HEK293 (cell line): Measurements from ENCODE around the gene TGFB1I1.

ENCODE experiments used
- CTCF ChIP-seq: fragments of 450-650 bp; formaldehyde crosslinking; IDR thresholded peaks from 2 replicates; pipeline ENCODE4 v1.5.1; 2016; ENCODE audit warnings: missing biosample characterization, missing genetic modification characterization
- GFI1B ChIP-seq: fragments of 450-650 bp; formaldehyde crosslinking; IDR thresholded peaks from 2 replicates; pipeline ENCODE4 v1.5.1; 2016; ENCODE audit warnings: missing biosample characterization, missing genetic modification characterization
- GLIS2 ChIP-seq: fragments of 450-650 bp; formaldehyde crosslinking; IDR thresholded peaks from 2 replicates; pipeline ENCODE4 v1.5.1; 2016; ENCODE audit warnings: missing biosample characterization, missing genetic modification characterization
- KLF1 ChIP-seq: fragments of 450-650 bp; formaldehyde crosslinking; IDR thresholded peaks from 2 replicates; pipeline ENCODE4 v1.5.1; 2016; ENCODE audit warnings: missing biosample characterization, missing genetic modification characterization
- OVOL3 ChIP-seq: fragments of 450-650 bp; formaldehyde crosslinking; IDR thresholded peaks from 2 replicates; pipeline ENCODE4 v1.5.1; 2016; ENCODE audit warnings: missing biosample characterization, missing genetic modification characterization
- PATZ1 ChIP-seq: fragments of 450-650 bp; formaldehyde crosslinking; IDR thresholded peaks from 2 replicates; pipeline ENCODE4 v1.5.1; 2016; ENCODE audit warnings: missing biosample characterization, missing genetic modification characterization
- PBX3 ChIP-seq: sonication (generic); formaldehyde crosslinking; IDR thresholded peaks from 2 replicates; pipeline ENCODE4 v1.8.1; 2022; ENCODE audit warnings: mild to moderate bottlenecking, moderate library complexity, missing genetic modification reagents
- PRDM10 ChIP-seq: fragments of 450-650 bp; formaldehyde crosslinking; IDR thresholded peaks from 2 replicates; pipeline ENCODE4 v1.5.1; 2016; ENCODE audit warnings: missing biosample characterization, missing genetic modification characterization
- SP2 ChIP-seq: fragments of 450-650 bp; formaldehyde crosslinking; IDR thresholded peaks from 2 replicates; pipeline ENCODE4 v1.5.1; 2016; ENCODE audit warnings: missing biosample characterization, missing genetic modification characterization
- SP7 ChIP-seq: fragments of 450-650 bp; formaldehyde crosslinking; IDR thresholded peaks from 2 replicates; pipeline ENCODE4 v1.5.1; 2016; ENCODE audit warnings: missing biosample characterization, missing genetic modification characterization
- ZBTB21 ChIP-seq: fragments of 450-650 bp; formaldehyde crosslinking; IDR thresholded peaks from 2 replicates; pipeline ENCODE4 v1.5.1; 2017; ENCODE audit warnings: missing biosample characterization, missing genetic modification characterization
- ZNF138 ChIP-seq: fragments of 450-650 bp; formaldehyde crosslinking; IDR thresholded peaks from 2 replicates; pipeline ENCODE4 v1.5.1; 2016; ENCODE audit warnings: missing biosample characterization, missing genetic modification characterization, borderline replicate concordance
- ZNF184 ChIP-seq: fragments of 450-650 bp; IDR thresholded peaks from 2 replicates; pipeline ENCODE4 v1.5.1; 2018; ENCODE audit warnings: missing biosample characterization, mild to moderate bottlenecking, missing genetic modification characterization
- ZNF202 ChIP-seq: fragments of 450-650 bp; formaldehyde crosslinking; IDR thresholded peaks from 2 replicates; pipeline ENCODE4 v1.5.1; 2016; ENCODE audit warnings: missing biosample characterization, missing genetic modification characterization, borderline replicate concordance
- ZNF248 ChIP-seq: fragments of 450-650 bp; formaldehyde crosslinking; IDR thresholded peaks from 2 replicates; pipeline ENCODE4 v1.5.1; 2017; ENCODE audit warnings: missing biosample characterization, missing genetic modification characterization
- ZNF391 ChIP-seq: fragments of 450-650 bp; formaldehyde crosslinking; IDR thresholded peaks from 2 replicates; pipeline ENCODE4 v1.5.1; 2016; ENCODE audit warnings: low read depth, missing biosample characterization, missing genetic modification characterization, borderline replicate concordance
- ZNF529 ChIP-seq: fragments of 450-650 bp; formaldehyde crosslinking; IDR thresholded peaks from 2 replicates; pipeline ENCODE4 v1.5.1; 2017; ENCODE audit warnings: missing genetic modification characterization, missing biosample characterization; ENCODE audit not compliant: insufficient replicate concordance
- ZNF549 ChIP-seq: fragments of 450-650 bp; IDR thresholded peaks from 2 replicates; pipeline ENCODE4 v1.5.1; 2018; ENCODE audit warnings: missing biosample characterization, missing genetic modification characterization, mild to moderate bottlenecking, inconsistent platforms, moderate library complexity
- ZNF600 ChIP-seq: fragments of 450-650 bp; formaldehyde crosslinking; IDR thresholded peaks from 2 replicates; pipeline ENCODE4 v1.5.1; 2016; ENCODE audit warnings: missing biosample characterization, missing genetic modification characterization
- ZNF768 ChIP-seq: fragments of 450-650 bp; formaldehyde crosslinking; IDR thresholded peaks from 2 replicates; pipeline ENCODE4 v1.5.1; 2018; ENCODE audit warnings: missing biosample characterization, mild to moderate bottlenecking, missing genetic modification characterization
- ZNF776 ChIP-seq: fragments of 450-650 bp; formaldehyde crosslinking; IDR thresholded peaks from 2 replicates; pipeline ENCODE4 v1.5.0; 2017; ENCODE audit warnings: missing biosample characterization, missing genetic modification characterization, borderline replicate concordance
- ZNF830 ChIP-seq: fragments of 450-650 bp; IDR thresholded peaks from 2 replicates; pipeline ENCODE4 v1.5.0; 2018; ENCODE audit warnings: missing biosample characterization, missing genetic modification characterization, low read depth, mild to moderate bottlenecking, moderate library complexity
- TF ChIP-seq, protein P1 (sequence below): fragments of 450-650 bp; formaldehyde crosslinking; IDR thresholded peaks from 2 replicates; pipeline ENCODE4 v1.5.1; 2016; ENCODE audit warnings: missing biosample characterization, missing genetic modification characterization
- TF ChIP-seq, protein P2 (sequence below): fragments of 450-650 bp; formaldehyde crosslinking; IDR thresholded peaks from 2 replicates; pipeline ENCODE4 v1.5.1; 2016; ENCODE audit warnings: missing biosample characterization, missing genetic modification characterization

Gene TGFB1I1

DNA sequence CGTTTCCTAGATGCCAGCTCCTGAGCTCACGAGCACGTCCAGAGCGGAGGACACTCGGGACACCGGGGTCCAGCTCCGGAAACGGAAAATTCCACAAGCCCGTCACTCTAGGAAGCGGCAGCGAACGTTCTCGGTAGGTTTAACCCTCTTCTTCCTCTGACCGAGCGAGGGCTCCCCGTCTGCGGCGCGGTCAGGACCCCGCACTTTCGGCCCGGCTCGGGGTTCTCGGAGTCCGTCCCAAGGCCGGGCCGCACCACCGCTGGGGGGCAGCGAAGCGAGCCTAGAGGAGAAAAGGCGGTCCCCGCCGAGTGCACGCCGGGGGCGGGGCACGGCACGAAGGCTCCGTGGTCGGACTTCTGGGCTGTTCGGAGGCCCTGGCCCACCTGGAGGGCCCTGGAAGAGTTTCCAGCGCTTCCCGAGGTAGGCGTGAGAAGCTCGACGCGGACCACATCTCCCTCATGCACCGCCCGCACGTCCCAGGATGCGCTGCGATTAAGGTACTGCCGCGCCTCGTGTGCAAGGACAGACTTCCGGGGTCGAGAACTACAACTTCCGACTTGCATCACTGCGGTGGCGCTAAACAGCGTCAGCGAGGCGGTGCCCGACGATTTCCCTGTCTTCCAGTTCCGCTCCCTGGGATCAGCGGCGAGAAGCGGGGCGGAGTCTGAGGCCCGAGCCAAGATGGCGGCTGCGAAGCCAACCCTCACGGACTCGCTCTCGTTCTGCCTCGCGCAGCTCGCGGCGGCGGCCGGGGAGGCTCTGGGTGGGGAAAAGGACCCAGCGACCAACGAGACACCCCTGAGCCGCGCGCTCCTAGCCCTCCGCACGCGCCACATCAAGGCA, 12.9 kb upstream of the TGFB1I1 start, which contains the start of gene ARMC5 (continued):
- TF ChIP-seq ZNF776 (peak; percentile 51; the same call in 1 of the 2 replicates), ZBTB21 (tag by site-specific recombination) (peak; percentile 94), SP2 (tag by site-specific recombination) (peak; percentile 90), ZNF138 (no peak), SP7 (tag by site-specific recombination) (peak; percentile 65), ZNF830 (tag by site-specific recombination) (no peak), PRDM10 (peak; percentile 92), PBX3 (CRISPR knock-in tag) (peak; percentile 27), ZNF549 (no peak), ZNF184 (no peak), CTCF (peak; percentile 89), GFI1B (tag by site-specific recombination) (no peak), OVOL3 (no peak), GLIS2 (tag by site-specific recombination) (peak; percentile 48; the same call in 1 of the 2 replicates), PATZ1 (tag by site-specific recombination) (peak; percentile 43), ZNF202 (tag by site-specific recombination) (no peak), ZNF391 (peak; percentile 28; the same call in 1 of the 2 replicates), KLF1 (tag by site-specific recombination) (peak; percentile 80), ZNF768 (tag by site-specific recombination) (no peak), ZNF248 (no peak), ZNF600 (peak; percentile 38; the same call in 1 of the 2 replicates), ZNF529 (no peak)
- TF ChIP-seq, protein P1, sequence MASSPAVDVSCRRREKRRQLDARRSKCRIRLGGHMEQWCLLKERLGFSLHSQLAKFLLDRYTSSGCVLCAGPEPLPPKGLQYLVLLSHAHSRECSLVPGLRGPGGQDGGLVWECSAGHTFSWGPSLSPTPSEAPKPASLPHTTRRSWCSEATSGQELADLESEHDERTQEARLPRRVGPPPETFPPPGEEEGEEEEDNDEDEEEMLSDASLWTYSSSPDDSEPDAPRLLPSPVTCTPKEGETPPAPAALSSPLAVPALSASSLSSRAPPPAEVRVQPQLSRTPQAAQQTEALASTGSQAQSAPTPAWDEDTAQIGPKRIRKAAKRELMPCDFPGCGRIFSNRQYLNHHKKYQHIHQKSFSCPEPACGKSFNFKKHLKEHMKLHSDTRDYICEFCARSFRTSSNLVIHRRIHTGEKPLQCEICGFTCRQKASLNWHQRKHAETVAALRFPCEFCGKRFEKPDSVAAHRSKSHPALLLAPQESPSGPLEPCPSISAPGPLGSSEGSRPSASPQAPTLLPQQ: peak; percentile 76
- TF ChIP-seq, protein P2, sequence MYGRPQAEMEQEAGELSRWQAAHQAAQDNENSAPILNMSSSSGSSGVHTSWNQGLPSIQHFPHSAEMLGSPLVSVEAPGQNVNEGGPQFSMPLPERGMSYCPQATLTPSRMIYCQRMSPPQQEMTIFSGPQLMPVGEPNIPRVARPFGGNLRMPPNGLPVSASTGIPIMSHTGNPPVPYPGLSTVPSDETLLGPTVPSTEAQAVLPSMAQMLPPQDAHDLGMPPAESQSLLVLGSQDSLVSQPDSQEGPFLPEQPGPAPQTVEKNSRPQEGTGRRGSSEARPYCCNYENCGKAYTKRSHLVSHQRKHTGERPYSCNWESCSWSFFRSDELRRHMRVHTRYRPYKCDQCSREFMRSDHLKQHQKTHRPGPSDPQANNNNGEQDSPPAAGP: peak; percentile 86
